ENCODE measurements around the gene SLAIN2. TPM values are rescaled to one million over a fixed set of nuclear protein-coding genes. Genes with fewer than 3 reads are reported as not detected.

SLAIN2 gene
- total RNA-seq, 2 donors from 2014 or later = 70.2 to 98.5 TPM

- Histone ChIP-seq H3K27me3 (no peaks in the 10 kb centered on the region), H3K36me3 (no peaks in the 10 kb centered on the region), H3K9ac (ENCODE audit: low read depth in 2 of 2, low read length in 2 of 2) (no peak overlapping the region), H3K4me3 (no peak overlapping the region), H3K27ac (peak overlapping the region; percentile 53), H3K9me3 (no peaks in the 10 kb centered on the region), H3K4me1 (no peaks in the 10 kb centered on the region)
- intact Hi-C loops (cut with DNase I) = no loop called here
- TF ChIP-seq CTCF (IDR thresholded peaks at IDR 0.05) = no peak
- DNase-seq = no peak
These were observed 11.4 kb upstream of the SLAIN2 start for GRCh38 chr4:48329976-48330375.

- no peaks in the 10 kb centered on the region for H3K27me3 ChIP-seq
- no peak for TF ChIP-seq CTCF (IDR thresholded peaks at IDR 0.05)
- no peak for DNase-seq
- H3K9ac ChIP-seq (ENCODE audit: low read depth in 2 of 2, low read length in 2 of 2) = no peak overlapping the region
- intact Hi-C loops (cut with DNase I) = no loop called here
- no peak overlapping the region for H3K27ac ChIP-seq
- no peak overlapping the region for H3K4me3 ChIP-seq
- no peaks in the 10 kb centered on the region for H3K36me3 ChIP-seq
- no peaks in the 10 kb centered on the region for H3K4me1 ChIP-seq
- H3K9me3 ChIP-seq = no peaks in the 10 kb centered on the region
These were observed 9.6 kb upstream of the SLAIN2 start for GRCh38 chr4:48331577-48332330.

- Histone ChIP-seq H3K9me3 (no peaks in the 10 kb centered on the region), H3K36me3 (no peaks in the 10 kb centered on the region), H3K27me3 (no peaks in the 10 kb centered on the region), H3K9ac (ENCODE audit: low read depth in 2 of 2, low read length in 2 of 2) (no peak overlapping the region), H3K4me3 (no peak overlapping the region), H3K27ac (no peak overlapping the region), H3K4me1 (no peaks in the 10 kb centered on the region)
- TF ChIP-seq CTCF (IDR thresholded peaks at IDR 0.05) = no peak
- DNase-seq = no peak
- intact Hi-C loops (cut with DNase I) = no loop called here
These were observed 8.7 kb upstream of the SLAIN2 start for GRCh38 chr4:48332661-48333060.

- H3K27ac ChIP-seq = no peak overlapping the region
- no peak for TF ChIP-seq CTCF (IDR thresholded peaks at IDR 0.05)
- no peaks in the 10 kb centered on the region for H3K36me3 ChIP-seq
- no peak for DNase-seq
- H3K4me1 ChIP-seq = no peaks in the 10 kb centered on the region
- H3K9ac ChIP-seq (ENCODE audit: low read depth in 2 of 2, low read length in 2 of 2) = no peak overlapping the region
- no peak overlapping the region for H3K4me3 ChIP-seq
- H3K9me3 ChIP-seq = no peaks in the 10 kb centered on the region
- no peaks in the 10 kb centered on the region for H3K27me3 ChIP-seq
- intact Hi-C loops (cut with DNase I) = no loop called here
These were observed 7.7 kb upstream of the SLAIN2 start for GRCh38 chr4:48333587-48333986.

- Histone ChIP-seq H3K27ac (no peak overlapping the region), H3K27me3 (no peaks in the 10 kb centered on the region), H3K4me3 (no peak overlapping the region), H3K36me3 (no peaks in the 10 kb centered on the region), H3K9me3 (no peaks in the 10 kb centered on the region), H3K9ac (ENCODE audit: low read depth in 2 of 2, low read length in 2 of 2) (no peak overlapping the region), H3K4me1 (no peaks in the 10 kb centered on the region)
- TF ChIP-seq CTCF (IDR thresholded peaks at IDR 0.05) = no peak
- no peak for DNase-seq
- intact Hi-C loops (cut with DNase I) = no loop called here
These were observed 7.1 kb upstream of the SLAIN2 start for GRCh38 chr4:48334236-48334635.
